ENCODE measurements around the gene CDH23. TPM values are rescaled to one million over a fixed set of nuclear protein-coding genes. Genes with fewer than 3 reads are reported as not detected.
A peak's percentile ranks its signal among the peaks of the same experiment; 100 is the strongest.

The CDH23 gene
- total and polyA plus RNA-seq, 2 experiments from 2014 or later = 0.30 to 1.5 TPM

DNA sequence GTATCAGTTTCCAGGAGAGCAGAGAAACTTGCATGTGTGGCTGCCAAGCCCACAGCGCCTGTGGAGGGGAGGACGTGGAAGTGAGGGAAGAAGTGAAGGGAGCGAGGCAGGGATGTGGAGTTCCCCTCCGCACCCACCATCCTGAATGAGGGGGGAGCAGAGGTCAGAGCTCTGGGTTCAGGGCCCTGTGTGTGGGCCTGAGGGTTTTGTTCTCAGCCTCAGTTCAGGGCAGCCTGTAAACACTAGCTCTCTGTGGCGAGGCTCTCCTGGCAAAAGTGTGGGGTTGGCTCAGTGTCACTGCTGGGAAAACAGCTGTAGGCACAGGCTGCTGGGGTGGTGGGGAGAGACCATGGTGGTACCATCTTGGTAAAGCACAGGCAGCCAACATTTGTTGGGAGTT lies 214.4 kb downstream of the CDH23 start:
- H3K27ac ChIP-seq = no peak overlapping the region
- no peak overlapping the region for H3K4me2 ChIP-seq
- H3K36me3 ChIP-seq (replicated peaks; ENCODE audit: insufficient read depth, low read depth) = no peaks in the 10 kb centered on the region
- no peak for DNase-seq (ENCODE audit: low spot score)
- H3K9me3 ChIP-seq (ENCODE audit: low read depth) = no peaks in the 10 kb centered on the region
- H3K27me3 ChIP-seq = no peaks in the 10 kb centered on the region
- H2AFZ ChIP-seq = no peak overlapping the region
- no peaks in the 10 kb centered on the region for H4K20me1 ChIP-seq (ENCODE audit: insufficient read depth, poor library complexity, severe bottlenecking)
- TF ChIP-seq EZH2 (IDR thresholded peaks at IDR 0.05; ENCODE audit: borderline replicate concordance) = no peak
- TF ChIP-seq EZH2phosphoT487 (IDR thresholded peaks at IDR 0.05; ENCODE audit: low read depth, severe bottlenecking, unreplicated experiment) = no peak
- TF ChIP-seq, protein P1, sequence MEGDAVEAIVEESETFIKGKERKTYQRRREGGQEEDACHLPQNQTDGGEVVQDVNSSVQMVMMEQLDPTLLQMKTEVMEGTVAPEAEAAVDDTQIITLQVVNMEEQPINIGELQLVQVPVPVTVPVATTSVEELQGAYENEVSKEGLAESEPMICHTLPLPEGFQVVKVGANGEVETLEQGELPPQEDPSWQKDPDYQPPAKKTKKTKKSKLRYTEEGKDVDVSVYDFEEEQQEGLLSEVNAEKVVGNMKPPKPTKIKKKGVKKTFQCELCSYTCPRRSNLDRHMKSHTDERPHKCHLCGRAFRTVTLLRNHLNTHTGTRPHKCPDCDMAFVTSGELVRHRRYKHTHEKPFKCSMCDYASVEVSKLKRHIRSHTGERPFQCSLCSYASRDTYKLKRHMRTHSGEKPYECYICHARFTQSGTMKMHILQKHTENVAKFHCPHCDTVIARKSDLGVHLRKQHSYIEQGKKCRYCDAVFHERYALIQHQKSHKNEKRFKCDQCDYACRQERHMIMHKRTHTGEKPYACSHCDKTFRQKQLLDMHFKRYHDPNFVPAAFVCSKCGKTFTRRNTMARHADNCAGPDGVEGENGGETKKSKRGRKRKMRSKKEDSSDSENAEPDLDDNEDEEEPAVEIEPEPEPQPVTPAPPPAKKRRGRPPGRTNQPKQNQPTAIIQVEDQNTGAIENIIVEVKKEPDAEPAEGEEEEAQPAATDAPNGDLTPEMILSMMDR (IDR thresholded peaks at IDR 0.05; ENCODE audit: poor library complexity) = no peak
- 96% methylated on average over 5 of the region's 5 CpGs for WGBS (ENCODE audit: low lambda C conversion rate, missing lambda C conversion rate)
- no peaks in the 10 kb centered on the region for H3K79me2 ChIP-seq
- no peaks in the 10 kb centered on the region for H3K4me1 ChIP-seq (ENCODE audit: insufficient read depth)
- H3K9me2 ChIP-seq (replicated peaks; ENCODE audit: insufficient read depth) = no peaks in the 10 kb centered on the region
- no peak overlapping the region for H3K4me3 ChIP-seq

GRCh38 chr10:71611709-71612422 lies 215.1 kb downstream of the CDH23 start:
- 91% methylated on average over 12 of the region's 12 CpGs for WGBS (ENCODE audit: low lambda C conversion rate, missing lambda C conversion rate)
- H2AFZ ChIP-seq = no peak overlapping the region
- no peaks in the 10 kb centered on the region for H3K36me3 ChIP-seq (replicated peaks; ENCODE audit: insufficient read depth, low read depth)
- no peaks in the 10 kb centered on the region for H3K4me1 ChIP-seq (ENCODE audit: insufficient read depth)
- H3K4me2 ChIP-seq = no peak overlapping the region
- H3K9me2 ChIP-seq (replicated peaks; ENCODE audit: insufficient read depth) = no peaks in the 10 kb centered on the region
- H4K20me1 ChIP-seq (ENCODE audit: insufficient read depth, poor library complexity, severe bottlenecking) = no peaks in the 10 kb centered on the region
- H3K79me2 ChIP-seq = no peaks in the 10 kb centered on the region
- DNase-seq (ENCODE audit: low spot score) = no peak
- no peak overlapping the region for H3K4me3 ChIP-seq
- H3K9me3 ChIP-seq (ENCODE audit: low read depth) = no peaks in the 10 kb centered on the region
- no peak for TF ChIP-seq EZH2phosphoT487 (IDR thresholded peaks at IDR 0.05; ENCODE audit: low read depth, severe bottlenecking, unreplicated experiment)
- TF ChIP-seq EZH2 (IDR thresholded peaks at IDR 0.05; ENCODE audit: borderline replicate concordance) = no peak
- TF ChIP-seq, protein P1 (IDR thresholded peaks at IDR 0.05; ENCODE audit: poor library complexity) = no peak
- no peaks in the 10 kb centered on the region for H3K27me3 ChIP-seq
- H3K27ac ChIP-seq = no peak overlapping the region

DNA sequence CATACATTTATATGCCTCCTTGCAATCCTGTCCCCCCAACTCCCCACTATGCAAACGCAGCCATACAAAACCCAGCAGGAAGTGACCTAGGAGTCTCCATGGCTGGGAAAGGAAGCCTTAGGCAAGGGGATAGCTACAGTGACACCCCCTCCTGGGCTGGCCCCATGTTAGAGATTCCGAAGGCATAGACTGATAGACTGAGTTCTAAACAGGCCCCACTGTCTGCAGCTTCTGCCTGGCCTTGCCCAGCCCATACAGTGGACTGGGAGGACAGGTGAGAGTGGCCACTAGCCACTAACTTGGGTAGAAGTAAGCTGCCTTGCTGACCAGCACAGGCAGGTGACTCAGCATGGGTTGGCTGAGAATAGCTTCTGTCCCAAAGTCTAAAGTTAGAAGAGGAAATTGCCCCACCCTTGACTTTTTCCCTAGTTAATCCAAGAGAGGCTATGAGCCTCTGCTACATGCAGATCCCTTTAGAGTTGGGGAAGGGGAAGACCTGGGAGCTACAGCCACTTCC lies 216.6 kb downstream of the CDH23 start:
- Histone ChIP-seq H3K9me3 (ENCODE audit: low read depth) (no peaks in the 10 kb centered on the region), H2AFZ (no peak overlapping the region), H4K20me1 (ENCODE audit: insufficient read depth, poor library complexity, severe bottlenecking) (no peaks in the 10 kb centered on the region), H3K36me3 (replicated peaks; ENCODE audit: insufficient read depth, low read depth) (no peaks in the 10 kb centered on the region), H3K9me2 (replicated peaks; ENCODE audit: insufficient read depth) (no peaks in the 10 kb centered on the region), H3K4me1 (ENCODE audit: insufficient read depth) (no peaks in the 10 kb centered on the region), H3K4me3 (no peak overlapping the region), H3K27me3 (no peaks in the 10 kb centered on the region), H3K27ac (peak overlapping the region; percentile 83), H3K4me2 (no peak overlapping the region), H3K79me2 (no peaks in the 10 kb centered on the region)
- TF ChIP-seq EZH2phosphoT487 (IDR thresholded peaks at IDR 0.05; ENCODE audit: low read depth, severe bottlenecking, unreplicated experiment) = no peak
- no peak for TF ChIP-seq EZH2 (IDR thresholded peaks at IDR 0.05; ENCODE audit: borderline replicate concordance)
- TF ChIP-seq, protein P1 (IDR thresholded peaks at IDR 0.05; ENCODE audit: poor library complexity) = no peak
- peak; percentile 65 for DNase-seq (ENCODE audit: low spot score)
- 67% methylated on average over 2 of the region's 2 CpGs for WGBS (ENCODE audit: low lambda C conversion rate, missing lambda C conversion rate)
